ENCODE measurements around the gene INPP4B.

INPP4B gene

DNA sequence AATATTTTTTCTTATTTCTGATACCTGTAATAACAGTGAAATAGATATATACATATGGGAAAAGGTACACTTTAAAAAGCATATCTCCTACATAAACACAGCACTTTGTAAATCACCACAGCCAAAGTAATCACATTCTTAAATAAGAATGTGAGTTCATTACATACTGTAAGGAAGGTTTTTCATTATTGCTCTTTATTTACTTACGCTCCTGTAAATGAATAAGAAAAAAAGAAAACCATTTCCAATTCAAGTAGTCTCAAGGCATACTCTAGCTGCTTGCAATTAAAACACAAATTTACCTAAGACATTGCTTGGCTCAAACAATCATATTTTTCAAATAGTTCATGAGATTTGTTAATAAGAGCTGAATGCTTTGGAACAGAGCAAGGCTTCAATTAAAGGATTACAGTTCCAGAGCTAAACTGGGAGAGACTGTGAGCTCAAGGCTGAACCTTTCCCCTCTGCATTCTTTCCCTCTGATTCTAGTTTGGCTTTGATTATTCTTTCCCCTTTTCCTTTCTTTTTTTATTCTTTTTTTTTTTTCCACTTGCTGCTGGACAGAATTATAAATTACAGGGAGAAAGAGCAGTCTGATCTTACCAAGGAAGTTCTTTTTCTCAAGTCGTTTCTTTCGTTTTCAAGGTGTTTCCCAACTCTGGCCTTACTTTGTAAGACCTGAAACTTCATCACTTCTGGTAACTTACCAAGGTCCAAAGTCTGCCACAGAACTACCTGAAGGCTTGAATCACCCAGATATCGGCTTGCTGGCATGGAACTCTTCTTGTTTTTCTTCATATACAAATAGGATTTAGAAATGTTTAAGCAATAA lies 278.3 kb downstream of the INPP4B start:
- no peak for DNase-seq

DNA sequence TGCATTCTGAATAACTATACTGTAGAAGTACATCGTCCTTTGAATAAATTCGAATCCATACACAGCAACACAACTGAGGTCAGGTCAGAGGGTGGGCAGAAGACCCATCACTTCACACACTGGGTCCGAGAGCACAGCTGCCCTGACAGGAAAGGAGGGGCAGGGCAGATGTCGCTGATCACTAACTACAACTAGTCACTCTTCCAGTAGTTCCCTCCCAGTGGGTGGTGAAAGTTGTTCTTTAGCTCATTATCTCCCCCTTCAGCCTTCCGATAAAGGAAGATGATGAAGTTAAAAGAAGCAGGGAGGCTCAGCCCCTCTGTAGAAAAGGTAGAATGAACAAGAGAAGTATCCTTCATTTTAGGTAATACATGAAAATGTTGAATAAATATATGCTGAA lies 278.9 kb downstream of the INPP4B start:
- DNase-seq, result no peak

DNA sequence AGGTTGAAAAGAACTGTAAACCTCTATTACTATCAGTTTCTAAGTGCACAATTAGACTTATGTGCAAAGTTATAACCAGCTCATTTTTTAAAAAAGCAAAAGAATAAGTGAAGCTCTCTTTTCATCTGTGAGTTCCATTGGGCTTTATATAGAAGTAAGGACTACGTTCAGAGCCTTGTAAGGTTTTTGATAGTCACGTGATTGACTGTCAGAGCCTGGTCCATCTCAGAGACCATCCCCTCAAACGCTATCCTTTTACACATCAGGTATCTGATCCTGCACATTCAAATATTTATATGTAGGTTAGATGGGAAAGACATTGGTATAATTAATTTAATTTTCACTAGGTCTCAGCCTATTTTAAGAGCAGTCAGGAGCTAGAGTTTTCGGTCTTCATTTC lies 279.3 kb downstream of the INPP4B start:
- no peak for DNase-seq

DNA sequence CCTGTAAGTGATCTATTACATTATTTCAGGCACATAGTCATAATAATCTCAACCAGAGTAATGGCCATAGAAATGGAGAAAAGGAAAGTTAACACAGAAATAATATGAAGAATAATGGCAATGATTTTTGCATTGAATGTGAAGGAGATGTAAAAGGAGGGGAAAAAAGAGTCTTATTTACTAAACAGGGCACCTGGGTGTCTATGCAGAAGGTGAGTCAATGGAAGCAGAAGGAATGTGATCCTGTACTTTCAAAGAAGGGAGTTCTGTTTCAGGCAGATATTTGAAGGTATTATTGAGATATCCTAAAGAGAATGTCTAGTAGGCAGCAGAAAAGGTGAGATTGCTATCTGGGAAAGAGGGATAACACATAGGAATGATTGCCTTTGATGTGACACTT lies 279.9 kb downstream of the INPP4B start:
- no peak for DNase-seq

DNA sequence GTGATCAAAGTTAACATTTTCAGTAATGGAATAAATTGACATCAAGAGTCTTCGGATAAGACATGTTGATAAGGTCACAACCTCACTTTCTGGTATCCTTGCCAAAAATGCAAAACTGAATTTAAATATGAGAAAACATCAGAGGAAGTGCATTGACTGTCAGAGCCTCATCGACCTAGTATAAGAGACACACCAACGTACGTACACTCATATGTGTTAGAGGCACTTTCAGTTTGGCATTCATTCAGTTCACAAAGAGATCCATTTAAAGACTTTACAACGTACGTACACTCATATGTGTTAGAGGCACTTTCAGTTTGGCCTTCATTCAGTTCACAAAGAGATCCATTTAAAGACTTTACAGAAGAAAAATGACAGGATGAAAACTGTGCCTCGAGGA lies 280.3 kb downstream of the INPP4B start:
- no peak for DNase-seq

DNA sequence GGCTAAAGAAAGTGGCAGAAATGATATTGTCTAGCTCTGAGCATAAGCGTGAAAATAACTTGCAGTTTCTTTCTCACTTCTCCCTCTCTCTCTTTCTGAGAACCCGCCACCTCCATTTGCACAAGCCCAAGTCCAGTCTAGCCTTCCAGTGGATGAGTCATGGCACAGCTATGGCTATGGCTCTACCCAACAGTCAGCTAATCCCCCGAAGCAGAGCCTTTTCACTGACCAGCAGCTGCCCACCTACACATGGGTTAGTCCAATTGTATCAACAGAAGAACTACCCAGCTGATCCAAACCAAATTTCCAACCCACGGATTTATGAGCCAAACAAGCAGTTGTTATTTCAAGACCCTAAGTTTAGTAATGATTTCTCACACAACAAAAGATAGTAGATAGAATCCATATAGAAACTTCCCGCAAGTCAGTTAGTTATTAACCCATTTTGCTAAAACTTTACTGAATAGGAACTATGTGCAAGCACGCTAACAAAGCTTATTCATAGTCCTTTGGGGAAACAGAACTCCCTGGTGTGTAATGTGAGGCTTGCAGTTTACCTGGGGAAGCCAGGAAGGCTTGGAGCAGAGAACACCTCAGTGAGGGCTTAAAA lies 282.3 kb downstream of the INPP4B start:
- no peak for DNase-seq

- DNase-seq, result no peak
Observed at GRCh38 chr4:142559986-142560385, 286.1 kb downstream of the INPP4B start.

GRCh38 chr4:142558851-142559250 lies 287.2 kb downstream of the INPP4B start:
- no peak for DNase-seq

GRCh38 chr4:142557239-142557801 lies 288.8 kb downstream of the INPP4B start:
- no peak for DNase-seq

GRCh38 chr4:142556570-142557238 lies 289.4 kb downstream of the INPP4B start:
- DNase-seq, result no peak

DNA sequence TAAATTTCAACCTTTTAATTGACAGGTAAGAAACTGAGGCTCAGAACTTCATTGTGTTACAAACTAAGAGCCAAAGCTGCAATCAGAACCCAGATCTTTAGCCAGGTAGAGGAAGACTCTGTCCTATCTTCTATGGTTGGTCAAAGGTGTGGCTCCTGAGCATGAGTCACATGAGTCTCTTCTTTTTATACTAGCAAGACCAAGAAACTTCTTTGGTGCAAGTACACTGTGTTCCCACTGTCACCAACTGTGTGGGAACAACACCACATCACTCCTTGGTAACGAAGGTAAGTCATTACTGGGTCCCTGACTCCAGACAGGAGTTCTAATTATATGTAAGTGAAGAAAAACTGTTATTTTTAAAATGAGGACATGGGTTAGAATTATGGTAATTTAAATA lies 290.1 kb downstream of the INPP4B start:
- DNase-seq, result no peak

DNA sequence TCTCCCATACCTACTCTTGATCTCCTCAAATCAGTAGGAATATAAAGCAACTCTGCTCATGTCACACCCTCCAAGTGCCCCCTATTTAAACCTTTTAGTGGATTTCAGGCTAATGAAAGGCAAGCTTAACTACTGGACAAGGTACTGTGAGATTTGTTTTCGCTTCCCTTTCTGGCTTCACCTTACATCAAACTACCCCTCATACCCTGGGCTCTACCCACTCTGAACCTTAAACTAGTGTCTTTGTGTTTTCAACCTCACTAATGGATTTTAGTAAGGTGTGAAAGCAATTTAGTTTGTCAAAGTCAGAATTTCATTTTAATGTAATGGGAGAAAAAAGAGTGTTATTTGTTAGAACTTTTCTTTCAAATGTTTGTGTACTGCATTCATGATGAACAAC lies 291.7 kb downstream of the INPP4B start:
- no peak for DNase-seq

DNA sequence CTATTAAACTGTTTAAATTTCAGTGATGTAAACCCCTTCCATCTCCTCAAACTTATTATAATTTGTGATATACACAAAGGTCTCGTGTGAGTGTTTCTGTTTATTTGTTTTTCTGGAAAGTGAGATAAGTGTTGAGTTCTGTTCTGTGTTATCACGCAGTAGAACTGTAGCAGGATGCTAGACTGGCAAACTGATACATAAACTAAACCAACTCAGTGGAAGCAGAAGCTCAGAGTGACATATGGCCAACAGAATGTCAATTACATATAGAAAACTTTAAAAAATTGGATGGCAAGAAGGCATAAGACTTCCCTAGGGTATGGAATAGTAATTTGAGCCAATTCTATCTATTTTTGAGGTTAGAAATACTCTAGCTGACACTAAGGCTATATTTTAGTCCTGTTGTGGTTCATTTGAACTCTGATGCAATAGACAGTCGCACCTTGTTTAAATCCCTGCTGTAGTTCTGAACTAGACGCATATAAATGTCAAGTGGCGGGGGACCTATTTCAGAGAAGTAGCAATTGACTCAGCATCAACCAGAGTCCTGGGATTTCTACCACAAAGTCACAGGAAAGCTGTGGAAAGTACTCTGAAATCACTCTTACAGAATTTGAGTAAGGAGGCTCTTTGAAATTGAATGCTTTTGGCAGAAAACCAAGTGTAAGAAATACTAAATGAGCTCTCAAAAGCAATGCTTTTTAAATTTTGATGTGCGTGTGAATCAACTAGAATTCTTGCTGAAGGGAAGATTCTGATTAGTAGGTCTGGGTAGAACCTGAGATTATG lies 294.4 kb downstream of the INPP4B start:
- DNase-seq, result no peak

GRCh38 chr4:142550965-142551364 lies 295.1 kb downstream of the INPP4B start:
- DNase-seq, result no peak

DNA sequence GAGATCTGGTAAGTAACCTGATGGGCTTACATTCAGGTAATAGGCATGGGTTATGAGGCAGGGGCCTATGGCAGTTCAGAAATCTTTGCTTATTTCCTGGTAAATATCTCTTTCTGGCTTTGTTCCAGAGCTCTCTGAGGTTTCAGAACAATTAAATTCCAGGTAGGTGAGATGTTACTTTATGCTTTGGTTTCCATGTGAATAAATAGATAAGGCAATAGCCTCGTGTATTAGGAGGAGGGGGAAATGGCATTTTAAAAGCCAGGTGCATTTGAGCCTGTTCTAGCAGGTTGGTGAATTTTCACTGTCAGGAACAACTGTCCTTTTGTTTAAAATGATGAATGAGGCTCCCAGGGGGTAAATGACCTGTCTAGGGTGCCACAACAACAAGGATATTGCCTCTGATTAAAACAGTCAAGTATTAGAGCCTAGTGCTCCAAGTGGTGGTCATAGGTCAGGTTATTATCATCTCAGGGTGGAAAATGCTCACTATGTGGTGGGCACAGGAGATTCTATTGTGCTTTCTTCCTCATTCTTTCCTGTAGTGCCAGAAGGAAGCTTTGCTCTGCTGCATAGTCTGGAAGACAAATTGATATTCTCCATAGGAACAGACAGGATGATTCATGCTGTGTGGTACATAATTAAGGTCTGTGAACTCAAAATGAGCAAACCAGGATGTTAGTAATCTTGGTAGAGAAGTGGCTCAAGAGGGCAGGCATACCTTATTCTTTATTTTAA lies 296.2 kb downstream of the INPP4B start:
- no peak for DNase-seq

- no peak for DNase-seq
Observed at GRCh38 chr4:142549248-142549647, 296.9 kb downstream of the INPP4B start.

- DNase-seq, result no peak
Observed at GRCh38 chr4:142548491-142548890, 297.6 kb downstream of the INPP4B start.

DNA sequence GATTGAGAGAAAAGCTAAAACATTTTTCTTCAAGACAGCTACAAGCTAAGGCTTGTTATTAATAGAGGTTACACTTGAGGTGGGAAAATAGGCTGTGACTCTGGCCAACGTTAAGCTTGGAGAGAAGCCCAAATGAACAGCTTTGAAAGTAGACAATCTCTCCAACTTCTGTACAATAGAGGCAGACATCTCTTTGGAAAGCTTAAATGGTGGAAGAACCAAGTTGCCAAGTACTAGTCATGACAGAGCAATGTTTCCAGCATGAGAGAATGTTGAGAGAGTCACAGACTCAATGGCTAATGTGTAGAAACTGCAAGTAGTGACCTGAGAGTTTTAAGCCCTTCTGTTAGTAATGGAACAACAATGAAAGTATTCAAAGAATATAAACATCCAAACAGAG lies 298.1 kb downstream of the INPP4B start:
- no peak for DNase-seq

DNA sequence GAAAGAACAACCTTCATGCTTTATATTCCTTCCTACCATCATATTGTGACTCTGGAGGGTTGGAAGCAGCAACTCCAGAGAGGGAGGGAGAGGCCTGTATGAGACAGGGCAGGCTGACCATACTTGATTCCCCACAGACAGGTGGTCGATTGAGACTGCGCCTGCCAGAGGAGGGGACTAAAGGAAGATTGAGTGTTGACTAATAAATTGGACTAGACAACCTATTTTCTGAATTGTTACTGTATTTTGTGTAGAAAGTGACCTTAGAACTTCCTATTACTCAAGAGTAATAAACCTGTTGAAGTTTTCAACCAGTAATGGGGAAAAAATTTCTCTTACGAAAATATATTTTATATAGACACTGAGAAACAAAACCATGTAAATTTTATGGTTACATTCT lies 301.5 kb downstream of the INPP4B start:
- no peak for DNase-seq

DNA sequence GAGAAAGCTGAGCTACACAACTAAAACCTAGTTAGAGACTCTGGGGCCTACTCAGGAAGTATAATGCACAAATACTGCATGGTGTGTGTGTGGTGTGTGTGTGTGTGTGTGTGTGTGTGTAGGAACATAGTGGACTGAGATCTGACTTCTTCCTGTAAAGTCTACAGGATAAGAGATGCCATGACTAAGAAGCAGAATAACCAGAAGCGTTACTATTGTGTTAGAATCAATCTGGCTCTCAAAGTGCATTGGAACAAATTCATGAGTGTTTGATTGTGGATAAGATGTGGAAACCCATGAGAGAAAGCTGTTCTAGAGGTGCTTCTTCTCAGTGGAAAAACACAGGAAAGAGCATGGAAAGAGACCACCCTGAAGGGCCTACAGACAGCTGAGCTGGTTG lies 302.1 kb downstream of the INPP4B start:
- no peak for DNase-seq

DNA sequence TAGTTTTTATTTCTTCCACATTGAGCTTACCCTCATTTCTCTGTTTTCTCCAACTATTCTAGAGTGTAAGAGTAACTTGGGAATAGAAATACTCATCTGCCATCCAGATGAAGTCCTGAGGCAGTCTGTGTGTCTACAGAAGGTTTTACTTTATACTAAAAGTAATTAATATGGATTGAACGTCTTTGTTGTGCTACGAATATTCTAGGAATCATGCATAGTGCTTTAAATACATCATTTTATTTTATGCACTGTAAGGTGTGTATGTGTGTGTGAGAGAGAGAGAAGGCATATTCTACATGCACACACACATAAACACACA lies 305.7 kb downstream of the INPP4B start:
- no peak for DNase-seq

DNA sequence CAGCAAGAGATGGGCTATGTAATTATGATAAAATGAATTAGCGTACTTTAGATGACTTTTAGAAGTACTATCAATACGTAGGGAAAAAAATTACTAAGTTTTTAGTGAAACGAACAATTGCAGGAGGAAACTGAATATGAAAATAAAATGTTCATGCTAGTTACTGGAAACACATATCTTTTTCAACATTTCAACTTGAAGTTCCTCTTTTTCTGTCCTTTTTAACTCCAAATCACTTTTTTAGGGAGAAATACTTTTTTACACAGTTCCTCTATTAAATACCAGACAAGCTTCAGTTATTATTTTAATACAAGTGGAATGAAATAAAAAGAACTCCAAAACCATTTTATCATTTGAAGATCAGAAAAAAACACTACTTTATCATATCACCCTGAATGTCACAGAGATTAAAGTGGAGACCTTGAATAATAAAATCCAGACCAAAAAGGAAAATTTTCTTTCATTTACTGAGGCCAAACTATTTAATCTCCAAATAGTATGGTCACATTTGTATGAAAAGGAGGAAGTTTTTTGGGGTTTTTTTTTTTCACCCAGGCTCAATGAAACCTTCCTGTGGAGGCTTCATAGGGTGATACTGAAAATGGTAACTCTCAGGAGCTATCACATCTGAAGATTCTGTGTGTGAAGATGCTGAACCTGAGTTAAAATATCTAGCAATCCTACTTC lies 306.2 kb downstream of the INPP4B start:
- DNase-seq, result no peak

Data from NCI-H526 treated with DMSO at 0.1 percent for 48 hours (cell line).